Measurements from ENCODE around the gene GNAQ. TPM values are rescaled to one million over a fixed set of nuclear protein-coding genes. Genes with fewer than 3 reads are reported as not detected.

The GNAQ gene
- total and polyA plus RNA-seq, 2 of the 13 experiments (the other 11 are each of a cell fraction or from before 2014, with no cell fraction given): 16.5 to 17.7 TPM

DNA sequence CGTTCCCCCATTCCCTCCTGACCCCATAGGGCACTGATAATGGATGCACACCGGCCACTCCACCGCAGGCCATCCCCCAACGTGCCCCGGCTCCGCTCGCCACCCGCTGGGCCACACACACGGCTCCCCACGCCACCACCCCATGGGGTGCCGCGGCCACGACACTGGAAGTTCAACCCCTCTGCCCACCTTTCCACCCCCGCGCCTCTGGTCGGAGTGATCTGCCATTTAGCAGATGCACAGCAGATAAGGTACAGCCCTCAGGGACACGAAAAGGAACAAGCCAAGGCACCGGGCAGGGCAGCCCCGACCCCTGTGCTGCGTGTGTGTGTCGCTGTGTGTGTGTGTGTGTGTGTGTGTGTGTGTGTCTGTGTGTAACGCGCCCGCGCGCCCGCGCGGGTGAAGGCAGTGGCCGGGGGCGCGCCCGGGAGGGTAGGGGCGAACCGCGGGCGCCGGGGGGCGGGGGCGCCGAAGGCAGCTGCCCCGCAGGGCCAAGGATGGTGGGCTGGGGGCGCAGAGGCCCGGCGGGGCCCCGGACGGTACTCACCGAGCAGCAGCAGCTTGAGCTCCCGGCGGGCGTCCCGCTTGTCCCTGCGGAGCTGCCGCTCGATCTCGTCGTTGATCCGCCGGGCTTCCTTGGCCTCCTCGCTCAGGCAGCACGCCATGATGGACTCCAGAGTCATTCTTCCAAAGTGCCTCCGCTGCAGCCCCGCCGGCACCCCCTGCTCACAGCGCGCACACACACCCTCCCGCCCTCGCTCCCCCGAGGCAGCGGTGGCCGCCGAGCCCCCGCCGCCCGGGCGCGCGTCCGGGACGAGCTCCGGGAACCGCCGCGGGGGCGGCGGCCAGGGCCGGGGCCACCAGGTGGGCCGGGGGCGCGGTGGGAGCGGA, 813 bp downstream of the GNAQ start (continued):
- TF ChIP-seq, protein P1, sequence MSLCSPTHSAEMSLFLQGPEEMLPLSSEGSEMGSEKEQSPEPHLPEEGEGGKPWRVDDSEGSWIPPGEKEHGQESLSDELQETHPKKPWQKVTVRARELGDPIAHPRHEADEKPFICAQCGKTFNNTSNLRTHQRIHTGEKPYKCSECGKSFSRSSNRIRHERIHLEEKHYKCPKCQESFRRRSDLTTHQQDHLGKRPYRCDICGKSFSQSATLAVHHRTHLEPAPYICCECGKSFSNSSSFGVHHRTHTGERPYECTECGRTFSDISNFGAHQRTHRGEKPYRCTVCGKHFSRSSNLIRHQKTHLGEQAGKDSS (CRISPR knock-in tag; IDR thresholded peaks at IDR 0.05; ENCODE audit: borderline replicate concordance, low read depth): 0 out of 2 replicates have a peak, but pooled peaks have one; percentile 49
- TF ChIP-seq ZSCAN22 (CRISPR knock-in tag; IDR thresholded peaks at IDR 0.05) (no peak), ZBTB7B (CRISPR knock-in tag; IDR thresholded peaks at IDR 0.05) (no peak), FOXP1 (IDR thresholded peaks at IDR 0.05) (no peak), FOXP1 (CRISPR knock-in tag; IDR thresholded peaks at IDR 0.05) (no peak), ZNF552 (CRISPR knock-in tag; IDR thresholded peaks at IDR 0.05; ENCODE audit: borderline replicate concordance) (no peak), ZNF101 (CRISPR knock-in tag; IDR thresholded peaks at IDR 0.05; ENCODE audit: borderline replicate concordance, low read depth) (no peak), MIXL1 (CRISPR knock-in tag; IDR thresholded peaks at IDR 0.05) (no peak), NFIC (IDR thresholded peaks at IDR 0.05; ENCODE audit: low read length) (no peak), SRF (IDR thresholded peaks at IDR 0.05; ENCODE audit: low read depth, low read length) (no peak), TAF1 (CRISPR knock-in tag; IDR thresholded peaks at IDR 0.05) (no peak), ZNF839 (CRISPR knock-in tag; IDR thresholded peaks at IDR 0.05; ENCODE audit: borderline replicate concordance) (no peak), CBFB (CRISPR knock-in tag; IDR thresholded peaks at IDR 0.05) (no peak), JUN (CRISPR knock-in tag; IDR thresholded peaks at IDR 0.05) (no peak), HNRNPK (IDR thresholded peaks at IDR 0.05; ENCODE audit: low read depth, low read length, poor library complexity, severe bottlenecking) (peak; percentile 20), MEIS1 (CRISPR knock-in tag; IDR thresholded peaks at IDR 0.05; ENCODE audit: borderline replicate concordance) (no peak), HDAC6 (IDR thresholded peaks at IDR 0.05; ENCODE audit: low read depth, low read length) (no peak), MTA3 (CRISPR knock-in tag; IDR thresholded peaks at IDR 0.05) (no peak), JUNB (CRISPR knock-in tag; IDR thresholded peaks at IDR 0.05; ENCODE audit: borderline replicate concordance) (no peak)
- TF ChIP-seq, protein P2, sequence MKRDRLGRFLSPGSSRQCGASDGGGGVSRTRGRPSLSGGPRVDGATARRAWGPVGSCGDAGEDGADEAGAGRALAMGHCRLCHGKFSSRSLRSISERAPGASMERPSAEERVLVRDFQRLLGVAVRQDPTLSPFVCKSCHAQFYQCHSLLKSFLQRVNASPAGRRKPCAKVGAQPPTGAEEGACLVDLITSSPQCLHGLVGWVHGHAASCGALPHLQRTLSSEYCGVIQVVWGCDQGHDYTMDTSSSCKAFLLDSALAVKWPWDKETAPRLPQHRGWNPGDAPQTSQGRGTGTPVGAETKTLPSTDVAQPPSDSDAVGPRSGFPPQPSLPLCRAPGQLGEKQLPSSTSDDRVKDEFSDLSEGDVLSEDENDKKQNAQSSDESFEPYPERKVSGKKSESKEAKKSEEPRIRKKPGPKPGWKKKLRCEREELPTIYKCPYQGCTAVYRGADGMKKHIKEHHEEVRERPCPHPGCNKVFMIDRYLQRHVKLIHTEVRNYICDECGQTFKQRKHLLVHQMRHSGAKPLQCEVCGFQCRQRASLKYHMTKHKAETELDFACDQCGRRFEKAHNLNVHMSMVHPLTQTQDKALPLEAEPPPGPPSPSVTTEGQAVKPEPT (CRISPR knock-in tag; IDR thresholded peaks at IDR 0.05; ENCODE audit: low read depth): no peak
- TF ChIP-seq, protein P3, sequence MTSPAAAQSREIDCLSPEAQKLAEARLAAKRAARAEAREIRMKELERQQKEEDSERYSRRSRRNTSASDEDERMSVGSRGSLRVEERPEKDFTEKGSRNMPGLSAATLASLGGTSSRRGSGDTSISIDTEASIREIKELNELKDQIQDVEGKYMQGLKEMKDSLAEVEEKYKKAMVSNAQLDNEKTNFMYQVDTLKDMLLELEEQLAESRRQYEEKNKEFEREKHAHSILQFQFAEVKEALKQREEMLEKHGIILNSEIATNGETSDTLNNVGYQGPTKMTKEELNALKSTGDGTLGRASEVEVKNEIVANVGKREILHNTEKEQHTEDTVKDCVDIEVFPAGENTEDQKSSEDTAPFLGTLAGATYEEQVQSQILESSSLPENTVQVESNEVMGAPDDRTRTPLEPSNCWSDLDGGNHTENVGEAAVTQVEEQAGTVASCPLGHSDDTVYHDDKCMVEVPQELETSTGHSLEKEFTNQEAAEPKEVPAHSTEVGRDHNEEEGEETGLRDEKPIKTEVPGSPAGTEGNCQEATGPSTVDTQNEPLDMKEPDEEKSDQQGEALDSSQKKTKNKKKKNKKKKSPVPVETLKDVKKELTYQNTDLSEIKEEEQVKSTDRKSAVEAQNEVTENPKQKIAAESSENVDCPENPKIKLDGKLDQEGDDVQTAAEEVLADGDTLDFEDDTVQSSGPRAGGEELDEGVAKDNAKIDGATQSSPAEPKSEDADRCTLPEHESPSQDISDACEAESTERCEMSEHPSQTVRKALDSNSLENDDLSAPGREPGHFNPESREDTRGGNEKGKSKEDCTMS (CRISPR knock-in tag; conservative IDR thresholded peaks at IDR 0.05): no peak
- TF ChIP-seq, protein P4, sequence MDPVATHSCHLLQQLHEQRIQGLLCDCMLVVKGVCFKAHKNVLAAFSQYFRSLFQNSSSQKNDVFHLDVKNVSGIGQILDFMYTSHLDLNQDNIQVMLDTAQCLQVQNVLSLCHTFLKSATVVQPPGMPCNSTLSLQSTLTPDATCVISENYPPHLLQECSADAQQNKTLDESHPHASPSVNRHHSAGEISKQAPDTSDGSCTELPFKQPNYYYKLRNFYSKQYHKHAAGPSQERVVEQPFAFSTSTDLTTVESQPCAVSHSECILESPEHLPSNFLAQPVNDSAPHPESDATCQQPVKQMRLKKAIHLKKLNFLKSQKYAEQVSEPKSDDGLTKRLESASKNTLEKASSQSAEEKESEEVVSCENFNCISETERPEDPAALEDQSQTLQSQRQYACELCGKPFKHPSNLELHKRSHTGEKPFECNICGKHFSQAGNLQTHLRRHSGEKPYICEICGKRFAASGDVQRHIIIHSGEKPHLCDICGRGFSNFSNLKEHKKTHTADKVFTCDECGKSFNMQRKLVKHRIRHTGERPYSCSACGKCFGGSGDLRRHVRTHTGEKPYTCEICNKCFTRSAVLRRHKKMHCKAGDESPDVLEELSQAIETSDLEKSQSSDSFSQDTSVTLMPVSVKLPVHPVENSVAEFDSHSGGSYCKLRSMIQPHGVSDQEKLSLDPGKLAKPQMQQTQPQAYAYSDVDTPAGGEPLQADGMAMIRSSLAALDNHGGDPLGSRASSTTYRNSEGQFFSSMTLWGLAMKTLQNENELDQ (CRISPR knock-in tag; IDR thresholded peaks at IDR 0.05; ENCODE audit: borderline replicate concordance): no peak
- TF ChIP-seq, protein P5, sequence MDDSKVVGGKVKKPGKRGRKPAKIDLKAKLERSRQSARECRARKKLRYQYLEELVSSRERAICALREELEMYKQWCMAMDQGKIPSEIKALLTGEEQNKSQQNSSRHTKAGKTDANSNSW (CRISPR knock-in tag; IDR thresholded peaks at IDR 0.05; ENCODE audit: borderline replicate concordance): no peak

Measured in HepG2 (cell line).